Subcutaneous abdominal adipose tissue (tissue), 5 donors: ENCODE measurements around the gene PAK6.

Experiments
- H3K27ac ChIP-seq: one replicate; pipeline ENCODE4 v1.7.0; 2013; ENCODE audit warnings: low read depth, mild to moderate bottlenecking, inconsistent platforms, low read length, moderate library complexity
- H3K27me3 ChIP-seq, 5 donors: one replicate each; pipeline ENCODE4 v1.7.0; 2013; ENCODE audit warnings: low read length in 5 of 5, inconsistent platforms in 1 of 5; ENCODE audit not compliant: control insufficient read depth in 5 of 5, insufficient read depth in 4 of 5
- H3K36me3 ChIP-seq, 5 donors: one replicate each; pipeline ENCODE4 v1.7.0; 2013; ENCODE audit warnings: low read length in 5 of 5; ENCODE audit not compliant: control insufficient read depth in 5 of 5, insufficient read depth in 5 of 5
- H3K4me1 ChIP-seq, 5 donors: one replicate each; pipeline ENCODE4 v1.7.0; 2013; ENCODE audit warnings: low read length in 5 of 5, mild to moderate bottlenecking in 3 of 5, moderate library complexity in 1 of 5; ENCODE audit not compliant: control insufficient read depth in 5 of 5, insufficient read depth in 5 of 5
- H3K4me3 ChIP-seq, 5 donors: one replicate each; pipeline ENCODE4 v1.7.0; 2013; ENCODE audit warnings: low read length in 5 of 5, low read depth in 1 of 5
- H3K9ac ChIP-seq, 5 donors: one replicate each; pipeline ENCODE4 v1.7.0; 2013; ENCODE audit warnings: low read length in 5 of 5, mild to moderate bottlenecking in 4 of 5, moderate library complexity in 3 of 5
- H3K9me3 ChIP-seq, 5 donors: one replicate each; pipeline ENCODE4 v1.7.0; 2013; ENCODE audit warnings: low read length in 5 of 5; ENCODE audit not compliant: control insufficient read depth in 5 of 5
- donor health status: healthy.
- donor health status: healthy.
- donor health status: healthy.
- donor health status: healthy.
- donor health status: healthy.

Gene PAK6

DNA sequence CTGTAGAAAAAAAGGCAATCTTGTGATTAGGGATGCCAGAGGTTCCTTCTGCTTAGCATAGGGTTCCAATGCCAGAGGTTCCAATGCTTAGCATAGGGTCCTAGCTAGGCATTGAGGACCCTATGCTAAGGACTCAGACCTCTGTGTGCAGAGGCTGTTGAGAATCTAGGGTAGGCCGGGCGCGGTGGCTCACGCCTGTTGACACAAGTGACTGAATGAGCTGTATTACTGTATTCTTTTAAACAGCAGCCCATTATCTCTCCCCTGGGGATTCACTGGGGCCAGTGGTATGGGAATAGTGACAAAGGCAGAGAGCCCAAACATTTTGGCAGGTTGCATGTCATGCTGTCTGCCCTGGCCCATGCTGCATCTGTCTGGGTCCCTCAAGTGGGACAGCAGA, 16.2 kb downstream of the PAK6 start:
- Histone ChIP-seq H3K9ac (no peak overlapping the region), H3K4me1 (peaks cover 4 to 26% (median 23%) of the 10 kb centered on the region in 5 donors), H3K36me3 (no peaks in the 10 kb centered on the region), H3K4me3 (no peak overlapping the region), H3K27ac (no peak overlapping the region), H3K27me3 (peaks cover 4 to 36% (median 27%) of the 10 kb centered on the region in 5 donors), H3K9me3 (no peaks in the 10 kb centered on the region)

DNA sequence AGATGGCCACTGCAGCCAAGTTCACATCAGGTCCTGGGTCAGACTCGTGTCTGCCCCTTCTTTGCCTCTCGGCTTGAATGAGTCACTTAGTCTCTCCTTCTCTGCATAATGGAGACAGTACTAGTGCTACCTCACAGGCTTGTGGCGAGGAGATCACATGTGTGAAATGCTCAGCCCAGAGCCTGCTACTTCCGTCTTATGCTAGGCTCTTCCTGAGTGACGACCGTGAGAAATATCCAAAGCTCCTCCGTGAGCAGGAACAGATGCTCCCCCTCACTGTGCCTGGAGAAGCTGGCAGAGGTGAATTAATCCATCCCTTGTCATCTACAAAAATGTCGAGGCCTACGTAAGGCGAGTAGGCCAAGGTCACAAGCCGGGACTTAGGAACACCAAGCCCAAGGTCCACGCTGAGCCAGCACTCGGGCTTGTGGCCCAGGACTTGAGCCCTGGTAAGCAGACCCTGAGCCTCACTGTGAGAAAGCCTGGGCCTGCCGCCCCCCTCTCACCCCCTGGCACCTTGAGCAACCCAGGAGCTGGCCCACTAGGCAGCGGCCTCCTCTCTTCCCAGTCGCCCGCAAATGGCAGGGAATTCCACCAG, 17.9 kb downstream of the PAK6 start:
- no peak overlapping the region for H3K9ac ChIP-seq
- H3K36me3 ChIP-seq = no peaks in the 10 kb centered on the region
- H3K4me3 ChIP-seq = no peak overlapping the region
- H3K27ac ChIP-seq = no peak overlapping the region
- H3K4me1 ChIP-seq = peaks cover 4 to 20% (median 20%) of the 10 kb centered on the region in 5 donors
- H3K9me3 ChIP-seq = no peaks in the 10 kb centered on the region
- peaks cover 4 to 36% (median 27%) of the 10 kb centered on the region in 5 donors for H3K27me3 ChIP-seq

DNA sequence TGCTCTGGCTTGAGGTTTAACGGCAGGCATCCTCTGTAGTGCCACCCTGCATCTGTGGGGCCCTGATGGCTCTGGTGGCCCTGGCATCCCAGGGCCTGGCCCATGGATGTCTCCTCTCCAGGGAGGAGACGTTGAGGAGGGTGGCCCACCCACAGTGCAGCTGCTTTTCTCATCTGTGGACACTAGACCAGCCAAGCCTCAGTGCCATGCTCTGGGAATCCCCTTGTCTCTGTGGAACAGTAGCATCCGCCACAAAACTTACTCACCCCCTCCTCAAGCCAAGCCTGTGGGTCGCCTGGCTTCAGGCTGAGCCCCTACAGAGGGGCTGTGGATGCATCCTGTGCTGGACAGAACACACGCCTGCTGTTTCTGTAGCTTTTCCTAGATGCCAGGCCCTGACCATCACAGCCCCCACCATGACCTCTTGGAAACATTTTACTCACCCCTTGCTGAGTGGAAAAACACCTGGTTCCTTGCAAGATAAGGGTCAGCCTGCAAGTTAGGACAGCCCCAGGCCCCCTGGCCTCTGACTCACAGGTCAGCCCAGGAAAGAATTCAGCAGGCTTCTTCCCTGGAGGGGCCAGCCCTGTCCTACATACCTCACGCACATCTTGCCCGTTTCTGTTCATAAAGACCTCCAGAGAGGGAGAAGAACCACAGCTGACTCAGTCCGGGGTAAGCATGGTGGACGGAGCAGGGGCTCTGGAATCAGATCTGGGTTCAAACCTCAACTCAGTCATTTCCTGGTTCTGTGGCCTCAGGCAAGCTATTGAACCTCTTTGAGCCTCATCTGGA, 19.0 kb downstream of the PAK6 start:
- peaks cover 4 to 36% (median 27%) of the 10 kb centered on the region in 5 donors for H3K27me3 ChIP-seq
- H3K27ac ChIP-seq = no peak overlapping the region
- H3K9ac ChIP-seq = no peak overlapping the region
- peaks cover 4 to 9% (median 9%) of the 10 kb centered on the region in 5 donors for H3K4me1 ChIP-seq
- H3K36me3 ChIP-seq = no peaks in the 10 kb centered on the region
- H3K4me3 ChIP-seq = no peak overlapping the region
- no peaks in the 10 kb centered on the region for H3K9me3 ChIP-seq

DNA sequence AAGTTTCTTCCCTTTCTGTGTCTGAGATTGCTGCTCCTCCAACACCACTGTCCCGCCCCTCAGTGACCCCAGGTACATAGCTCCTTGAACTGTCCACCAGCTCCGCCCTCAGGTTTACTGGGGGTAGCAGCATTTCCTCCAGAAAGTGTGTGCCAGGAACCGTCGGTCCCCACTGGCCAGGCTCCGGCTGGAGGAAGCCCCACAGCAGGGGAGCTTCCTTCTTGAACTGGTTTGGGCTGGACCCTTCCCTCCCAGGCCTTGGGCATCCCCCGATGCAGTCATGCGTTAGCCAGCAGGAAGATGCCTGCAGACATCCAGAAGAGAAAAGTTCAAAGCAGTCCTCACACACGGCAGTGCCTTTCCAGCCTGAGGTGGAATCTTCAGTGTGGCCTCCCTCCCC, 19.7 kb downstream of the PAK6 start:
- Histone ChIP-seq H3K4me3 (no peak overlapping the region), H3K9ac (no peak overlapping the region), H3K27me3 (peaks cover 4 to 39% (median 29%) of the 10 kb centered on the region in 5 donors), H3K36me3 (no peaks in the 10 kb centered on the region), H3K27ac (no peak overlapping the region), H3K4me1 (peaks cover under 1 to 2% (median 2%) of the 10 kb centered on the region in 5 donors), H3K9me3 (no peaks in the 10 kb centered on the region)

DNA sequence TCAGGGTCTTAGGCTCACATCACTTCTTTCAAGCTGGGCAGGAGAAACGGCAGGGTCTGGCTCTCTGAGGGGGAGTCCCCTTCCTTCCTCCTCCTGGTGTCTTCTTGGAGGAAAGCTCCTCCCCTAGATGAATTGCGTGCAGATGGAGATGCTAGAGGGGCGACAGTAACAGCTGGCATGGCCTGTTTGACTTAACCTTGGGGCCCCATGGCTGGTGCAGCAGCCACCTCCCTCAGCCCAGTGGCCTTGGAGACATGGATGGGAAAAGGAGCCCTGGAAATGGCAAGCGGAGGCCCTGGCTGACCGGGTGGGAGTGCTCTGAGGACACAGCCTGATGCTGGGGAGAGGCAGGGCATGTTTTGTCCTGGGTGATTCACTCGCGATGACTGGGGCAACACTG, 20.2 kb downstream of the PAK6 start:
- no peak overlapping the region for H3K9ac ChIP-seq
- H3K4me3 ChIP-seq = no peak overlapping the region
- peaks cover 4 to 36% (median 25%) of the 10 kb centered on the region in 5 donors for H3K27me3 ChIP-seq
- H3K4me1 ChIP-seq = no peaks in the 10 kb centered on the region
- H3K36me3 ChIP-seq = no peaks in the 10 kb centered on the region
- no peaks in the 10 kb centered on the region for H3K9me3 ChIP-seq
- no peak overlapping the region for H3K27ac ChIP-seq

DNA sequence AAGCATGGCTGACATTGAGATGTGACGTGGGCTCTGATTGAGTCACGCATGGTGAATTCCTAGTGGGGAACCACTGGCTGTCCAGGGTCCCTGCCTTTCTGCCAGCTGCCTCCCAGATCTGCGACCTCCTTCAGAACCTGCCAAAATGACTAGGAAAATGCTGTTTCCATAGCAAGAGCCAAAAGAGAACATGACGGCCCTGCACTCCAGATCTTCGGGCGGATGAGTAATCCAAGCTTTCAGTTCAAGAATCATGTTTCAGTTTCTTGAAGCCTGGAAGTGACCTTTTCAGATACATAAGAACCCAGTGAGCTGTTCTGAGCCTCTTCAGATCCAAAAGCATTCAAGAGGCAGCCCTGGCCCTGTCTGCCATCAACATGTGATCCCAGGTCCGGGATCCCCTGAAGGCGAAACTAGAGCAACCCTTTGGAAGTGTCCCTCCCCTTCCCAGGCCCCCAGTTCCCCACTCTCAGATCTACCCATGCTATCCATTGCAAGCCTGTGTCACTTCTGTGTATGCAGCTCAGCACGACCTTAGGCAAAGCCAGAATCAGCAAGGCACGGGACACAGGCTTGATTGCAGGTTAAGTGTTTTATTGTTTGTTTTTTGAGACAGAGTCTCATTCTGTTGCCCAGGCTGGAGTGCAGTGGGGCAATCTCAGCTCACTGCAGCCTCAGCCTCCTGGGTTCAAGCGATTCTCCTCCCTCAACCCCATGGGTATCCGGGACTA, 24.3 kb downstream of the PAK6 start:
- Histone ChIP-seq H3K9ac (no peak overlapping the region), H3K4me3 (no peak overlapping the region), H3K4me1 (peaks cover 0 to 7% (median 0%) of the 10 kb centered on the region in 5 donors), H3K27me3 (peaks cover 10 to 26% (median 13%) of the 10 kb centered on the region in 5 donors), H3K27ac (no peak overlapping the region), H3K36me3 (no peaks in the 10 kb centered on the region), H3K9me3 (no peaks in the 10 kb centered on the region)

DNA sequence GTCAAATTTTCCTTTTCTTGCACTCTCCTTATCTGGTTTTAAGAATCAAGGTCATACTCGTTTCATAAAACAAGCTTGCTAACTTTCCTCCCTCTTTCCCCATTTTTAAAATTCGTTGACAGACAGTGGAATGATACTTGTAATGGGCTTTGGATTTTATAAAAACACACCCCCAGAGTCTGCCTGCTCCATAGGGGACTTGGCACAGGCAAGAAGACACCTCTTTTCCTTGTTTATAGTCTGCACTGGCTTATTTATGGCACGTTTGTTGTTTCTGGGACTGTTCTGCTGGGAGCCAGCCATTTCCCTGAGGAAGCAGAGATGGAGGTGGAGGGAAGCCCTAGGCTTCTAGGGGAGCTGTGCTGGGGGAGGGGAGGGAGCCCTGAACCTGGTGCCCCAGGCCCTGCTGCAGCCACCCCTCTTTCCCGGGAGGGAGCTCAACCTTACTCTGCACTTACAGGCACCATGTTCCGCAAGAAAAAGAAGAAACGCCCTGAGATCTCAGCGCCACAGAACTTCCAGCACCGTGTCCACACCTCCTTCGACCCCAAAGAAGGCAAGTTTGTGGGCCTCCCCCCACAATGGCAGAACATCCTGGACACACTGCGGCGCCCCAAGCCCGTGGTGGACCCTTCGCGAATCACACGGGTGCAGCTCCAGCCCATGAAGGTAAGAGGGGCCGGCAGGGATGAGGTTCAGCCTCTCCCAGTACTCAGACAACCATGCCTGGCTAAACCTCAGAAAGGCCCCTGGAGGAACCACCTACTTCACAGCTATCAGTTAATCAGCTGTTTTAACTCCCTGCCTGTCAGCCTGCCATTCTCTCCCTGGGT, 25.7 kb downstream of the PAK6 start:
- Histone ChIP-seq H3K36me3 (no peaks in the 10 kb centered on the region), H3K4me3 (no peak overlapping the region), H3K27ac (no peak overlapping the region), H3K9ac (no peak overlapping the region), H3K4me1 (peaks cover 0 to 7% (median 0%) of the 10 kb centered on the region in 5 donors), H3K27me3 (peaks cover 2 to 18% (median 10%) of the 10 kb centered on the region in 5 donors), H3K9me3 (no peaks in the 10 kb centered on the region)

DNA sequence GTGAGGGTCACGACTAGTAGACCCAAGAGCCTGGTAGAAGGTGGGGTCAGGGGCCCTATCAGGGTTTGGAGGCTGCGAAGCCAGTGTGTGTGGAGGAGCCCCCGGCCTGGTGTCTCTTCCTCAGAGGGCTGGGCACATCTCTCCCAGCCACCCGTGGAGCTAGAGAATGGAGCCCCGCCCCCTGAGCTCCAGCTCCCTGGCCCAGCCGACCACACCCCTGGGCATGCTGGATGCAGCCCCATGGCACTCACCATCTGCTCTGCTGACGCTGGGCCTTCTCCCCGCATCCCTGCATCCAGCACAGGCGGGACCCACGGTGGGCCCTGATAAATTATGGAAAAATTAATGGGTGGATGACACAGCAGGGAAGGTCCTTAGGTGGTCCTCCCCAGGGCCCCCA, 26.5 kb downstream of the PAK6 start:
- Histone ChIP-seq H3K4me3 (no peak overlapping the region), H3K9ac (no peak overlapping the region), H3K4me1 (peaks cover 0 to 7% (median 0%) of the 10 kb centered on the region in 5 donors), H3K36me3 (no peaks in the 10 kb centered on the region), H3K9me3 (no peaks in the 10 kb centered on the region), H3K27me3 (peaks cover 2 to 18% (median 10%) of the 10 kb centered on the region in 5 donors), H3K27ac (no peak overlapping the region)

DNA sequence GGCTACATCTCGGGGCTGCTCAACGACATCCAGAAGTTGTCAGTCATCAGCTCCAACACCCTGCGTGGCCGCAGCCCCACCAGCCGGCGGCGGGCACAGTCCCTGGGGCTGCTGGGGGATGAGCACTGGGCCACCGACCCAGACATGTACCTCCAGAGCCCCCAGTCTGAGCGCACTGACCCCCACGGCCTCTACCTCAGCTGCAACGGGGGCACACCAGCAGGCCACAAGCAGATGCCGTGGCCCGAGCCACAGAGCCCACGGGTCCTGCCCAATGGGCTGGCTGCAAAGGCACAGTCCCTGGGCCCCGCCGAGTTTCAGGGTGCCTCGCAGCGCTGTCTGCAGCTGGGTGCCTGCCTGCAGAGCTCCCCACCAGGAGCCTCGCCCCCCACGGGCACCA, 27.0 kb downstream of the PAK6 start:
- no peak overlapping the region for H3K9ac ChIP-seq
- no peak overlapping the region for H3K4me3 ChIP-seq
- H3K4me1 ChIP-seq = peaks cover 0 to 7% (median 0%) of the 10 kb centered on the region in 5 donors
- H3K27me3 ChIP-seq = peaks cover 2 to 18% (median 10%) of the 10 kb centered on the region in 5 donors
- H3K9me3 ChIP-seq = no peaks in the 10 kb centered on the region
- H3K36me3 ChIP-seq = no peaks in the 10 kb centered on the region
- H3K27ac ChIP-seq = no peak overlapping the region
